ENCODE results near the gene ADAMTS2. TPM values are rescaled to one million over a fixed set of nuclear protein-coding genes. Genes with fewer than 3 reads are reported as not detected.
"Not testable (repeated sequence)": the region's sequence is repeated elsewhere in the genome, so short reads cannot be mapped to it uniquely, and the experiment has no call there.

ADAMTS2 gene
- total RNA-seq, 1 donor from 2014 or later = 6.1 TPM

DNA sequence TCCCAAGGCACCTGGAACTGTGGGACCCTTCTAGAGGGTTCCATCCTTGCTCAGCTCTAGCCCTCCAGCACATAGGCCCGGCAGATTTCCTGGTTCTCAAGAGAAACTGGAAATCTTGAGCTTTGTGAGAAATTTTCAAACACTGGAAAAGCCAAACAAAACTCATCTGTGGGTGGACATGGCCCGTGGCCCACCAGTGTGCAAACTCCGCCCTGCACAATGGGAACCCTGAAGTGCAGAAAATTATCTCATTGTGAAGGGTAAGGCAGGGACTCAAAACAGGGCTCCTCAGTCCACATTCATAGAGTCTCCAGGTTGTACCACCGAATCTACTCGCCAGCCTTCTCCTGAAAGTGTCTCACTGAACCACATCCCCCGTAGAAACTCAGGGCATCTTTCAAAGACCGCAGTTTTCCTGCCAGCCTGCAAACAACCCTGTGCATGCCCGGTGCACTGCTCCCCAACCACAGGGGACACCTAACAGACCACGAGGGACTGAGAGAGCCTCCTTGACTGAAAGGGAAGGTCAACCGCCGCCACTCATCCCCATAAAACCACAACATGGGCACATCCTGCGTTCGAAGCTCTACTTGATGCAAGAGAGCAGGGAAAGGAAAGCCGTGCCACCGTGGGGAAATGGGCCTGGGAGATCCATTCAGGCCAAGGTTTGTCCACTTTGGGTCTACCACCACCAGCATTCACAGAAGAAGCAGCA is 18.1 kb downstream of the ADAMTS2 start:
- no peak for DNase-seq (ENCODE audit: extremely low read depth, low read depth, low spot score)

DNA sequence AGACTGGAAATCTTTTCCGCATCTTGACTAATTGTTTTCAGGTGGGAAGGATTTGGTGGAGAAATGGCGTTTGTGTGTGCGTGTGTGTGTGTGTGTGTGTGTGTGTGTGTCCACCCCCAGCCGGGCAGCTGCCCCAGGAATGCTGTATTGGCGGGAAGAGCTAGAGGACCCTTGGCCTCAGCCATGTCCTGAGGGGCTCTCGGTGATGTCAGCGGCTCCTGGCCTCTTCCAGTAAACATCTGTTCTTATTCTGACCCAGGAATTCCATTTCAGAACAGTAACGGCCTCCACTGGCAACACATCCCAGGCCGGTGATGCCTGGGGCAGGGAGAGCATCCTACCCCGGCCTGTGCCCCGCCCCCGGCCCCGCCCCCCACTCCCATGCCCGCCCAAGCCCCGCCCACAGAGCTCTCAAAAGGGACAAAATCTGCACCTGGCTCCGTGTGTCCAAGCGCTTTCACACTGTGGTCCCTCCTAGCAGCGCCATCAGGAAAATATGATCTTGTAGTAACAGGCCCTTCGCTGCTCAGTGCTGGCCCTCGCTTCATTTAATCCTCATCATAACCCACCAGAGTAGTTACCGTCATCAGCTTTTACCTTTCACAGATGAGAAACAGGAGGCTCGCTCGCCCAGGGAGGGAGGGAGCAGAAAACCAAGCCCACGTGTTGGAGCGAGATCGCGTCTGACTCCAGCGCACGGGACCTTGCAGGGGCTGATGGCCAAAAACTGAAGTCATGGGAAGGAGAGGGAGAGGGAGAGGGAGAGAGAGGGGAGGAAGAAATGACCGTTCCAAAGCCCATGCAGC is 18.9 kb downstream of the ADAMTS2 start:
- no peak for DNase-seq (ENCODE audit: extremely low read depth, low read depth, low spot score)

DNA sequence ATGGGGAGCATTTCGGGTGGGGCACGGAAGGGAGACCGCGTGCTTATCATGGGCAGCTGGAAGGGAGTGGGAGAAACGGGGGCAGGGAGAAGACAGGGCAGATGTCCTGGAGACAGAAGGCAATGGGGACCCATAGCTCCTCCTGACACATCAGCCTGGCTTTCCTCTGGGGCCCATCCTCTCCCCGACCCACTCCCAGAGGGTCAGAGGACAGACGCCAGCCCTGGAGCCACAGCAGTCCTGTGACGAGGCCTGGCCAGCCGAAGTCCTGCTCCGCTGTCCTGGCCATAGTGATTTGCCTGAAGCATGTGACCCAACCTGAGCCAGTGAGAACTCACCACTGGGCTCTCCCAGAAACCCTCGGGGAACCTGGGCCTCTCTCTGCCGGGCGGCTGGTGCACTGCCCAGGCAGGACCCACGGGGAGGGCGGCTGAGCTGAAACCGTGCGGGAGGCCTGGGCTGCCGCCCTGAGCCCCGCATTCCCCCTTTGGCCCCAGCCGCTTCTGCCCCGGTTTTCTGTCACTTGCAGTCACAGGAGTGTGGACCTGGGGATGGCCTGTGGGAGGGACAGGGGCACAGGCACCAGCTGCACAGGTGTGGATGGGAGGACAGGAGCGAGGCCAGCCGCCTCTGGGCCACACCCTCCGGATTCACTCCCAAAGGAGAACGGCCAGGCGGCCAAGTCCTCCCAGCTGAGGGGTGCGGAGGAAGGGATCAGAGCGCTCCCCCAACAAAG is 19.8 kb downstream of the ADAMTS2 start:
- no peak for DNase-seq (ENCODE audit: extremely low read depth, low read depth, low spot score)

DNA sequence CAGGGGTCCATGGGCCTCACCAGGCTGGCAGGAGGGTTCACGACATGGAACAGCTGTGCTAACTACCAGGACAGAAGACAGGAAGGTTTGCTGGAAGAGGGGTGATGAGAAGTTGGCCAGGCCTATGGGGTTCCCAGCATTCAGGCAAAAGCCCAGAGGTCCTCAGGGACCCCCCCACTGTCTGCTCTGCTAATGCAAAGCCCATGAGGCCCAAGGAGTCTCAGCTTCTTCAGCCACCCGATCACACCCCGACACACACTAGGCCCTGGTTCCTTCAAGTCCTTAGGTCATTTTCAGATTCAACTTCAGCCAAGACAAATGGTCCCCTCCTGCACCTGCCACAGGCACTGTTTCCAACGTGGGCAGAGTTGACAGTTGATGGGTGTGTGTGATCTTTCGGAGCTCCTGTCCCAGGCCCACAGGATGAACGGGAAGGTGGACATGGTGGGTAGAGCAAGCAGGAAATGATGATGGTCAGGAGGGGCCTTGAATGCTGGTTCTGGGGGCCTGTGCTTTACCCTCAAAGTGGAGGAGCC is 20.4 kb downstream of the ADAMTS2 start:
- DNase-seq (ENCODE audit: extremely low read depth, low read depth, low spot score) = no peak

DNA sequence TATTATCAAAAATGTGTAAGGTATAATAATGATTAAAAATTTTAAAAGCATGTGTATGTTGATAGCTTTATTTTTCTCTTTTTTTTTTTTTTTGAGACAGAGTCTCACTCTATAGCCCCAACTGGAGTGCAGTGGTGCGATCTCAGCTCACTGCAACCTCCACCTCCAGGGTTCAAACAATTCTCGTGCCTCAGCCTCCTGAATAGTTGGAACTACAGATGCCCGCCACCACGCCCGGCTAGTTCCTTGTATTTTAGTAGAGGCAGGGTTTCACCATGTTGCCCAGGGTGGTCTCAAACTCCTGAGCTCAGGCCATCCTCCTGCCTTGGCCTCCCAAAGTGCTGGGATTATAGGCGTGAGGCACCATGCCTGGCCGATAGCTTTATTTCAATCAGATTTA is 20.9 kb downstream of the ADAMTS2 start:
- DNase-seq (ENCODE audit: extremely low read depth, low read depth, low spot score) = not testable (repeated sequence)

DNA sequence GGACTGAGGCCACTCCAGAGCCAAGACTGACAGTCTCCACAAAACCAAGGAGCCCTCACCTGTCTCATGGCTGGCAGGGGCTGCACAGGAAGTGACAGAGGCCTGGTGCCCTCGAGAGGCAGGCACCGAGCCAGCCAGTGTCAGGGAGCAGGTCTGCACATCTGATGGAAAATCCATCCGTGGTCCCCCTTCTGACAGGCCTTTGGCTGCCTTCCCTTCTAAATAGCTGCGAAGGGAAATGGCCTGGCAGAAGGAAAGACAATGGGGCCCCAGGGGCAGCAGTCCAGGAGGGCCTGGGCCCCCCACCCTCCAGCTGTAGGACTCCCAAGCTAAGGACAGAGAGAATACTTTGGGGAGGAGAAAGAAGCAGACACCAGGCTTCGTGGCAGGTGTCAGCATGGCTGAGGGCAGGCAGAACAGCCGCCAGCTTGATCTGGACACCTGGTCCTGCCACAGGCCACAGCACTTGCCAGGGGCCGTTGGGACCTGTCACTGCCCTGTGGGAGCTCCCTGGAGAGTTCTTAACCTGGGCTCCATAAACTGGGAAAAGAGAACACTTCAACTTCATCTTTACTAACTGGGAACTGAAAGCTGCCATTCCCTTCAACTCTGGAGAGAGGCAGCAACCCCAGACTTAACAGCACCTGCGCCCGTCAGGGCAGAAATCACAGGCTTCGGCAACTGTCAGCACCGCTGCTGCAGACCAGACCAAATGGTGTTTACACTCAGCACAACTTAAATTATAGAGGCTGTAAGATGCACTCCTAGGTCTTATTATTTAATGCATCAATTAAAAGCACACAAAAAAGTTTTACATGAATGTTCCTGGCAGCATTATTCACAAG is 22.0 kb downstream of the ADAMTS2 start:
- no peak for DNase-seq (ENCODE audit: extremely low read depth, low read depth, low spot score)

DNA sequence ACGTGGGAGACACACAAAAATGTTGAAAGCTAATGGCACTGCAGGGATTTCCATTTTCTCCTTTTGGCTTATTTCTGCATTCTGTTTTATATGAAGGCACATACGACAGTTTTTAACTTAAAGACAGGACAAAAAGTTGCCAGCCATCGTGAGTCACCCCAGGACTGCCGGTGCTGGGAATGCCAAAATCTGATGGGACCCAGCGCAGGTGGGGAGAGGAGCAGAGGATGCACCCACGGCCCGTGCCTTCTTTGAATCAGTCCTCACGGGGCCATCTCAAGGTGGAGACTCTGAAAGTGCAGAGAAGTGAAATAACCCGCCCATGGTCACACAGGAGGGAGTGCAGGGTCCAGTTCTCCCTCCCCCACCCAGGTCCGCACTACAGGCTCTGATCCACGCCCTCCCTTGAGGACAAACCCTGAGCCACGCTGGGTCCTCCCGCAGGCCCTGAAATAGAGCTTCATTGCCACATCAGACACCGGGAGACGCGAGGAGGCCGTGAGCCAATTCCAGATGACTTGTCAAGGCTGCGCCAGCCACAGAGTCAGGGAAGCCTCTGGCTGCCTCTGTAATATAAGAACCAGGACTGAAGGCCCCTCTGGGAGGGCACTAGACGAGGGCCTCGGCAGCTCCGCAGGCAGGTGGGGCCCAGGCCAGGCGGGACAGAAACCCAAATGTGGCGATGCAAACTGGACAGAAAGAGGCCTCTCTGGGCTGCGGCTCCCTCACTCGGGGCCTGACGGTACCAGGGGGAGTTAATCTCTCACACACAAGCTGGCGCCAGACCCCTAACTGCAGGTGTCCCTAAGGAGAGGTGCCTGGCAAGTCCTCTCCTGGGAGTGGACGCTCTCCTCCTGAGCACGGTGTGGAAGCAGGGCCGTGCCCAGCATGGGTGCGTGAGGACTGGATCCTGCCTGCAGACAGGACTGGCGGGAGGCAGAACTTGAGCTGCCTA is 22.9 kb downstream of the ADAMTS2 start:
- no peak for DNase-seq (ENCODE audit: extremely low read depth, low read depth, low spot score)

DNA sequence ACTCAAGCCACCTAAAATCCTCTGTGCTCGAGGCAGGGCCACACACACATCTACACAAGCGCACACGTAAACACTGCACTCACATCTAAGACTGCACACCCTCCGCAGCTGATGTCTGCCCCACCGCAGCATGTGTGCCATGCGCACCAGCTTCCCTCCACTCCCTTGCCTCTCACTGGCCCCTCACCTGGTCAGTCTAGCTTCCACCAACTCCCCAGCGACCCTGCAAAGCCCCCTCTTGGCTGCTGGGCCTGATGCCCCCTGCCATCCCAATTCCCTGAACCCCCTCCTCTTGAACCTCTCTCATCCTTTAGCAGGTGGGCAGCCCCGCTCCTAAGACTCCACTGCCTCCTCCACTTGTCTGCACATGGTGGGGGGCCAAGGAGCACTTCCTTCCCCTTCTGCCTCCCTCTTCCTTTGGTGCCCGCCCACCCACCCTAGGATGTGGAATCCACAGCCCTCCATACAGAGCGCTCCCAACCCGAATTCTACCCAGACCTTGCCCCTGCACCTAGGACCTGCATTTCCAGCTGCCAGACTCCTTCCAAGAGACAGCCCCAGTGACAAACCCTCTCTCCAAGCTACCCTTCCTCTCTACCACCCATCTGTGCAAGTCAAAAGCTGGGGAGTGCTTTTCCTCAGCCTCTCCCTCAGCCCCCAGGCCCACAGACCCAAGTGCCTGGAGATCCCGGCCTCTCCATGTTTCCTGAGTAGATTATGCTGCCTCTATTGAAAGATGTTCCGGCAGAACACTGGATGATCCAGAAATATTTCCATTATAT is 23.9 kb downstream of the ADAMTS2 start:
- DNase-seq (ENCODE audit: extremely low read depth, low read depth, low spot score) = no peak

DNA sequence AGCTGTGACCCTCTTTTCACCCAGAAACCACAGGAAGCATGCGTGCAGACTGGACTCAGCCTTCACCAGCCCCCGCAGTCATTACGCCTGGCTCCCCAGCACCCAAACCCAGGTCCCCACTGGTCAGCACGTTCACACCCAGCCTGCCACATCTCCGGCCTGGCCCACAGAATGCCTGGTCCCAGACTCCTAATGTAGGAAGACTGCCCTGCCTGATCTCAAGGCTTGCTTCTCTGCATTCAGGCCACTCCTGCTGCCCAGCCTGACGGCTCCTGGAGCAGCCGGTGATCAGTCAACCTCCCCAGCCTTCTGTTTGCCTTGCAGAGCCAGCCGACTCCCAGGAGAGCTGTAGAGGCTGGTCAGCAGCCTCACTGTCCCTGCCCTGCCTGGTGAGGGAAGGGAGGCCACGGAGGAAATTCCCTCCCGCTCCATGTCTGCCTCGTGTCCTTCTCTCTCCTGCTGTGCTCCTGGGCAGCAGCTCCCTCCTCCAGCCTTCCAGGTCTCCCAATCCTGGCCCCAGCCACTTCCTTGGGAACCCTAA is 25.4 kb downstream of the ADAMTS2 start:
- DNase-seq (ENCODE audit: extremely low read depth, low read depth, low spot score) = no peak

DNA sequence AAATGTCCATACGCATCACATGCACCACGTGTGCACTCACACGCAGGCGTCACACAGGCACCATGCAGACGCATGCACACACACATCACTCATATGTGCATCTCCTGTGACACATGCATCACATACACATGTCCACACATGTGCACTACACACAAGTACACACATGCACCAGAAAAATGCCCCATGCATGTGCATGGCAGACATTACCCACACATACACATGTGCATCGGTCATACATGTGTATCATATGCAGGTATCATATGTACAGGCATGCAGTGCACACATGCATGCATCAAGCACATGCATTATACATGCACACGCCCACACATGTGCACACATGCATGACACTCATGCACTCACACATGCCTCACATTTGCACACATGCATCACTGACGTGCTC is 26.1 kb downstream of the ADAMTS2 start:
- no peak for DNase-seq (ENCODE audit: extremely low read depth, low read depth, low spot score)

DNA sequence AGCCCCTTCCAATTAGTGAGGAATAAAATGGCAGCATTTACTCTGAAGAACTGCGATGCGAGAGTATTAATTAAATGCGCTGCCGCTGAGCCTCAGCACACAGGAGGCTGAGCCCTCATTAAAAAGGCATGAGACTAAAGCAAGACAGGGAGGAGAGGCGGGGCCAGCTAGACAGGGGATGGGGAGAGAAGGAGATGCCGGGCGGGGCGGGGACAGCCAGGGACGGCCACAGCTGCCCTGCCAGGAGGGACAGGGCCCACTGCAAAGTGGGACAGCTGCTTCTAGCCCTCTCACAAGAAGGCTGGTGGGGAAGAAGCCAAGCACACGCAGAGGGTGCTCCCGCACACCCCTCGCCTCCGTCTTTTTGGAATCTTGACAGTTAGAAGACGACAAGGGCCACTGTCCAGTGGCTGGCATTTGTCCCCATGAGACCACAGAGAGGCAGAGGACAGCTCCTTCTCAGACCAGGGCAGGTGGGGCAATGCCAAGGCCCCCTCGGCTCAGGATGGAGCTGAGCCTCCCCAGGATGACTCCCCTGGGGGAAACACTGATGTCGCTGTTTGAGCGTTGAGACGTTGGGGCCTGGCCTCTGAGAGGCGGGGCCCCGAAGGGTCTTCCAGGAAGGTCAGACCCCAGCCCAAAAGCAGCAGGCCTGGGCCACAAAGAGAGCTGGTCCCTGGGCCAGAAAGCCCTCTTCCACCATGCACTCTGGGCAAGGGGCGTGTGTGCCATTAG is 26.9 kb downstream of the ADAMTS2 start:
- DNase-seq (ENCODE audit: extremely low read depth, low read depth, low spot score) = no peak

DNA sequence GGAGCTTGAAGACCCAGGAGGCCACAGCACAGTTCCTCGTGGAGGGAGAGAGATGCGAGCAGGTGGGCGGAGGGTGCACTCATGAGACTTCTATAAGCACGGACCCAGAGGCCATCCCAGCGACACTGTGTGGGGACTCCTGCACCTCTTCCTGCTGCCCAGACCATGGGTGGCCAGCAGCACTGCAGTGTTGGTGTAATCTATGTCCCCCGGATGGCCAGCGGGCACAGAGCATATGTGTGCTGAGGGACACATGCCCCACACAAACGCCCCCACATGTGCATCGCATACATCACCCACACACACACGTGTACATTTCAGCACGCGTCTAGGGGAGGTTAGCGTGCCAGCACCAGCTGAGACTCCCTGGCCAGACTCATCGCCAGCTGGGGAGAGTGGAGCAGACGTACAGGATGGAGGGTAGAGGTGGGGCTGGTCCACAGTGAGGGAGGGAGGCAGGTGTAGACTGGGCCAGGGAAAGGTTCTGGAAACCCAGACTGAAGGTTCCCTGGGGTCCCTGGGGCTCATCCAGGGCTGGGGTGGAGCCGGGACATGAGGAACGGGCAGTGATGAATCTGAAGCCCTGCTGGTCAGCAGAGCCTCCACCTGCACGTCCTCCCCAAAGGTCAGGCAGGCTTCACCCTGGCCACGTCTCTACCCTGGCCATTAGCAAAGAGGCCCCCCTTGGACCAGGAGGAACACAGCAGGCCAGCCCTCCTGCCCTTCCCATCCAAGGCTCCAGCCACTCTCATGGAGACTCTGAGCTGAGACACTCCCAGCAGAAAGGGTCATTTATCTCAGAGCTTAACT is 27.6 kb downstream of the ADAMTS2 start:
- no peak for DNase-seq (ENCODE audit: extremely low read depth, low read depth, low spot score)

DNA sequence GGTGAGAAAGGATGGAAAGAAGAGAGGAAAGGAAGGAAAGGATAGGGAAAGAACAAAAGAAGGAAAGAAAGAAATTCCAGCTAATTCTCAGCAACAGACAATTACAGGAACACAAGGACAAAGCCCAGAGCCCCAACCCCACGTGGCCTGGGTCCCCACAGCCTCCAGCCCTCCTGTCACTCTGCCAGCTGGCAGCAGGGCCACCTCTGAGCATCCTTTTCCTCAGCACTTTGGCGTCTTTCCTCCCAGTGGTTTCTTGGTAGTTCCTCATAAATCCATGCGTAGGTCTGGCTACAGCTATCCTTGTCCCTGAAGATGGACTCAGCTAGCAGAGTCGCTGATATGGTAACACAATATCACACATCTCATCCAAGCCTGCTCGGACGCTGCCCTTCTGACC is 28.3 kb downstream of the ADAMTS2 start:
- DNase-seq (ENCODE audit: extremely low read depth, low read depth, low spot score) = no peak

DNA sequence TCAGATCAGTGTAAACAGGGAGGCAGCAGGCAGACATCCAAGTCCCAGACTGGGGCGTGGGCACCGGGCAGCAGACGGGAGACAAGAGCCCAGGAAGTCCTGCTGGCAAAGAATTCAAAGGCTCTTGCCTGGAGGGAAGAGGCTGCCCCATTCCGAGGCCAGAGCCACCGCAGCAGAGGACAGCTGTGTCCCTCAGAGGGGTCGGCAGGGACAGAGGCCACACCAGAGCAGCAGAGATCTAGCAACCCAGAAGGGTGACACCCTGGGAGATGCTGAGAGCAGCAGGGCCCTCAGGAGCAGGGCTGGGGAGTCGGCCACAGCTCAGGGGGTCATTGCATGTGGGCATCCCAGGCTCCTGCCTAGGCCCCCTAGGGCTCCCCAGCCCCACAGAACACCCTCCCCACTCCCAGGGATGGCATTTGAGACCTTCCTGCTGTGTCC is 29.1 kb downstream of the ADAMTS2 start:
- DNase-seq (ENCODE audit: extremely low read depth, low read depth, low spot score) = no peak

DNA sequence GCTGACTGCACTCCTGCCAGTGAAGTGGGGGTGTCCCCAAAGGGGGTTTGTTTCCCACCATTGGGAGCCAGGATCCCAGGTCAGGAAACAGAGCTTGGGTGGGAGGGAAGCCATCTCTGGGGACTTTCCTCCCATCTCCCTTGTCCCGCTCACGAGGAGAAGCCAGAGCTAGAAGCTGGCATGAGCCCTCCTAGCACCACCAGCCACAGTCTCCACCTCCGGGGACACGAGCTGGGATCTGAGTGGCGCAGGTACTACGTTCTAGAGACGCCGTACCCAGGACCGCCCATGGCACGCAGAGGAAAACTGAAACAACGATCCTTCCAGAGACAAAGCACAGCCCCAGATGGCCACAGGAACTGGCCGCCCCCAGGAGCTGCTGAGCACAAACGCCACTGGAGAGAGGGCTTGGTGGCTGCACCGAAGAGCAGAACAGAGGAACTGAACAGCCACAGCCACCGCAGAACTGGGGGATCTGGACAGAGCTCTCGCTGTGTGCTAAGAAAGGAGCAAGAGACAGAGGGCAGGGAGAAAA is 29.8 kb downstream of the ADAMTS2 start:
- DNase-seq (ENCODE audit: extremely low read depth, low read depth, low spot score) = no peak

DNA sequence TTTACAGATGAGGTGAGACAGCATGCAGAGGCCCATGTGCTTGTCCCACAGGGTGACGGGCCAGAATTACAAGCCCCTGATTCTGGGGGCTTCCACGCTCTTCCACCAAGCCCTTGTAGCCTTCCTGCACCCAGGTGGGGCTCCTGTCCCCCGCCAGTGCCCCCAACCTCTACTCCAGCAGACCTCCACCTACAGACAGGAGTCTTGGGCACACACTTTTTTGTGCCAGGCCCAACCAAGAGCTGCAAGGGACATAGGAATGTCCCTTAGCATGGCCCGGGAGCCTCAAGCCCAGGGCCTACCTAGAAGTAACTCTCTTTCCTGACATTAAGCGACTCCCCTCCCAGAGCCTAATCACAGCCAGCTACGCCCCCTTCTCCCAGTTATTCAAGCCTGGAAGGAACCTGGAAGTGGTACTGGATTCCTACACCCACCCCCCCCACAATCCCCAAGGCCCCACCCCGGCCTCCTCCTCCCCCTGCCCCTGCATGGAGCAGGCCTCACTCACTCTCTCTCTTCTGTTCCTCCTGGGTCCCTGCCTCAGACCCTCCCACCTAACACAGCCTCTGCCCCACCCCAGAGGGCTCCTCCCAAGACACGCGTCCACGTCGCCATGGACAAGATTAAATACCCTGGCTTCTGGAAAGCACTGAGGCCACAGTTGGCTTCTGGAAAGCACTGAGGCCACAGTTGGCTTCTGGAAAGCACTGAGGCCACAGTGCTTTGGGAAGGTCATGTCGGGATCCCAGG is 30.5 kb downstream of the ADAMTS2 start:
- DNase-seq (ENCODE audit: extremely low read depth, low read depth, low spot score) = no peak
